Mononuclear cell (primary cell): ENCODE results near the gene MRTFA. TPM values are rescaled to one million over a fixed set of nuclear protein-coding genes. Genes with fewer than 3 reads are reported as not detected.
"Not testable (repeated sequence)": the region's sequence is repeated elsewhere in the genome, so short reads cannot be mapped to it uniquely, and the experiment has no call there.

Source experiments
- H3K27me3 ChIP-seq: 2 replicates; pipeline ENCODE4 v1.6.0; 2011; ENCODE audit warnings: low read length, control low read depth; ENCODE audit not compliant: insufficient read depth
- H3K4me1 ChIP-seq: 2 replicates; pipeline ENCODE4 v1.5.1; 2011; ENCODE audit warnings: mild to moderate bottlenecking, low read length, control low read depth; ENCODE audit not compliant: insufficient read depth
- H3K4me3 ChIP-seq: 2 replicates; pipeline ENCODE4 v1.5.1; 2011; ENCODE audit warnings: mild to moderate bottlenecking, low read length, moderate library complexity
- H3K9me3 ChIP-seq: 2 replicates; pipeline ENCODE4 v1.5.1; 2011; ENCODE audit warnings: low read depth, mild to moderate bottlenecking, control low read depth, low read length
- total RNA-seq: library from RNA; depleted of rRNA; stranded (reverse); fragments of >200 nt; gene quantifications from one replicate; pipeline ENCODE4 v1.2.3, GENCODE V29; 2012

MRTFA gene
- total RNA-seq, 1 donor, result 40.6 TPM

- Histone ChIP-seq H3K4me1 (peaks cover 4% of the 10 kb centered on the region), H3K27me3 (no peaks in the 10 kb centered on the region), H3K9me3 (no peaks in the 10 kb centered on the region), H3K4me3 (no peak overlapping the region)
Measured at GRCh38 chr22:40582063-40582462, 54.5 kb downstream of the MRTFA start.

- H3K4me3 ChIP-seq, result no peak overlapping the region
- H3K27me3 ChIP-seq, result no peaks in the 10 kb centered on the region
- H3K9me3 ChIP-seq, result no peaks in the 10 kb centered on the region
- H3K4me1 ChIP-seq, result peaks cover 4% of the 10 kb centered on the region
Measured at GRCh38 chr22:40580631-40581030, 55.9 kb downstream of the MRTFA start.

- Histone ChIP-seq H3K4me3 (no peak overlapping the region), H3K4me1 (peaks cover 10% of the 10 kb centered on the region), H3K9me3 (no peaks in the 10 kb centered on the region), H3K27me3 (no peaks in the 10 kb centered on the region)
Measured at GRCh38 chr22:40578171-40578570, 58.3 kb downstream of the MRTFA start.

DNA sequence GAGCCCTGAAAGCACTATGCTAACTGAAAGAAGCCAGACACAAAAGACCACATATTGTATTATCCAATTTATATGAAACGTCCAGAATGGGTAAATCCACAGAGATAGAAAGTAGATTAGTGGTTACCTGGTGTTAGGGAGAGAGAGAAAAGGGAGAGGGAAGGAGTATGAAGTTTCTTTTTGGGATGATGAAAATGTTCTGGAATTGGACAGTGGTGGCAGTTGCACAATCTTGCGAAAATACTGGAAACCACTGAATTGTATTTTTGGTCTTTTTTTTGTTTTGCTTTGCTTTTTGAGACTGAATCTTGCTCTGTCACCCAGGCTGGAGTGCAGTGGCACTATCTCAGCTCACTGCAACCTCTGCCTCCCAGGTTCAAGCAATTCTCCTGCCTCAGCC lies 63.5 kb downstream of the MRTFA start:
- no peak overlapping the region for H3K4me3 ChIP-seq
- no peaks in the 10 kb centered on the region for H3K27me3 ChIP-seq
- H3K9me3 ChIP-seq, result no peaks in the 10 kb centered on the region
- H3K4me1 ChIP-seq, result peaks cover 8% of the 10 kb centered on the region

DNA sequence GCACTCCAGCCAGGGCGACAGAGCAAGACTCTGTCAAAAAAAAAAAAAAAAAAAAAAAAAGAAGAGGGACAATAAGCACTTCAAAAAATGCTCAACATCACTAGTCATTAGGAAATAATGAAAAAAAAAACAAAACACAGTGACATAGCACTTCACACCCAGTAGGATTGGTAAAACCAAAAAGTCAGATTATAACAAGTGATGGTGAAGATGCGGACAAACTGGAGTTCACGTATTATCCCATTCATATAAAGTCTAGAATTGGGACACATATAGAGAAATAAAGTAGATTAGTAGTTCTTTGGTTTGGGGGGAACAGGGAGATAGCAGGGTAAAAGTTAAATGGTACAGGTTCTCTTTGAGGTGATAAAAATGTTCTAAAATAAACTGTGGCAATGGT lies 64.6 kb downstream of the MRTFA start:
- no peaks in the 10 kb centered on the region for H3K9me3 ChIP-seq
- peaks cover 8% of the 10 kb centered on the region for H3K4me1 ChIP-seq
- H3K27me3 ChIP-seq, result no peaks in the 10 kb centered on the region
- H3K4me3 ChIP-seq, result no peak overlapping the region

DNA sequence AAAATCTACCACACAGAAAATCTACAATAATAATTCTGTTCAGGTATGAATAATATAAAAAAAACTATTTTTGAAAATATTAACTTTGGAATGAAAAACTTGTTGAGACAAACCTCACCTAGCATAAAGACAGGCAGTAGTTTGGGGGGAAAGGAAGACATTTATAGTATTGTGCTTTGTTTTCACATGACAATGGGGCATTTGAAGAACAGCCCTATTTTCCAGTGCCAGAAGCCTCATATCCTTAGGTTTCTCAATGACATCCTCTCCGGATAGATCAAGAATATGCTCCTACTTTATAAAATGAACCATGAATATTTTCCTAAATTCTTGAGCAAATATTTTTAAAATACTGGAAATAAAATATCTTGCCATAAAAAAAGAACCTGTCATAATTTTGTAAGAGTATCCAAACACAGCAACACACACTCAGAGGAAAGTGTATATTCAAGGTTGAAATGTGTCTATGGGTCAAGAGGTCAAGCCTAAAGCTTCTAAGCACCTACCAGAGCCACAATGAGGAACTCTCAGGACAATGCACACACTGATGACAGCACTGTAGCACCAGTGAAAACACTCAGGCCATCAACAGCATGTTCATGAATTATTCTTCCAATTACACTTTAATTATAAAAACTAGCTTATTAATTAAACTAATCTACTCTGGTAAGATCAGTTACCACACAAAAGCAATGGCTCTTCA lies 68.7 kb downstream of the MRTFA start:
- no peaks in the 10 kb centered on the region for H3K4me1 ChIP-seq
- no peaks in the 10 kb centered on the region for H3K9me3 ChIP-seq
- no peaks in the 10 kb centered on the region for H3K27me3 ChIP-seq
- H3K4me3 ChIP-seq, result no peak overlapping the region

DNA sequence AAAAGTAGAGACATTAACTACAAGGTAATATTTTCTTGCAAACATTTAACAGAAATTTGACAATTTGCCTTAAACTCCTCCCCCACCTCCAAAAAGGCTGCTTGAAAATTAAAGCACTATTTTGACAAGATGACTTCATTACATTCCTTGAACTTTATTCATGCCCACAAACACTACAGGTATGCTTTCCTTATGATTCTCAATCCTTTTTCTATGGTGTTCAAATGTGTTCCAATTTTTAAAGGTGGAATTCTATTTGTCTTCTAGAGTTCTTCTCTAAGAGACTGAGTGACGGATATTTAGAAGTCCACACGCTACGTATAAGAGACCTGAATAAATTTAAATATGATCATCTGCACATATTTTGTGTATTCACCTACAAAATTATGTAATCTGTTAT lies 69.4 kb downstream of the MRTFA start:
- H3K9me3 ChIP-seq, result no peaks in the 10 kb centered on the region
- no peak overlapping the region for H3K4me3 ChIP-seq
- no peaks in the 10 kb centered on the region for H3K4me1 ChIP-seq
- H3K27me3 ChIP-seq, result no peaks in the 10 kb centered on the region

DNA sequence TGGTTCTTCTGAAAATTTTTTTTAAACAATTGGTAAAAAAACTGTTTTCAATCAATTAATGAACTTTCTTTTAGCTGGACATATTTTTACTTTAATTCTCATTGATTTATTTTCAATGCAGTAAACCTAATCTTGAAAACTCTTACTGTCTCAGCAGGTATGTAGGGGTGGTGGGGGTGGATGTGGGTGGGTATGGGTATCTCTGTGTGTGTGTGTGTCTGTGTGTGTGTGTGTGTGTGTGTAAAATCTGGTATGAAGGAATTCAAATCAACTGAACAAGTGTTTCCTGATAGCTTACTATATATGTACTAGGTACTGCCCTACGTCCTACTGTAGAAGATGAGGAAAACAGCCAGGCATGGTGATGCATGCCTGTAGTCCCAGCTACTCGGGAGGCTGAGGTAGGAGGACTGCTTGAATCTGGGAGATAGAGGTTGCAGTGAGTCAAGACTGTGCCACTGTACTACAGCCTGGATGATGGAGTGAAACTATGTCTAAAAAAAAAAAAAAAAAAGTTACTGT lies 75.5 kb downstream of the MRTFA start:
- Histone ChIP-seq H3K4me3 (no peak overlapping the region), H3K9me3 (no peaks in the 10 kb centered on the region), H3K27me3 (no peaks in the 10 kb centered on the region), H3K4me1 (no peaks in the 10 kb centered on the region)

DNA sequence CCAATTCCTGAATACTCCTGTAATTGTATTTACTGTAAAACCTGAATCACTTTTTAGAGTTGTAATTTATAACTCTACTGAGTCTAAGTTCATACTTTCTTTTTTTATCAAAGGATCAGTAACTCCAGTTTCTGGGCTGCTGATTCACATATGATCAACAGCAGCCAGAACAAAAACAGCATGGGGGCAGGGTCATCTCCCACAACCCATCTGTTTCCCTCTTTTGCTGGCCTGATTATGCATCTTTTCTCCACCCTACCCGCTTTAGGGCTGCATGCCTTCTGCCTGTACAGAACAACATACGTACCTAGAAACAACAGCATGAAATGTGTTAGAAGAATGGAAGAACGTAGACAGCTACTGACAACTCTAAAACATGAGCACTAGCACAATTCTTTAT lies 76.0 kb downstream of the MRTFA start:
- no peak overlapping the region for H3K4me3 ChIP-seq
- no peaks in the 10 kb centered on the region for H3K27me3 ChIP-seq
- H3K4me1 ChIP-seq, result no peaks in the 10 kb centered on the region
- no peaks in the 10 kb centered on the region for H3K9me3 ChIP-seq

DNA sequence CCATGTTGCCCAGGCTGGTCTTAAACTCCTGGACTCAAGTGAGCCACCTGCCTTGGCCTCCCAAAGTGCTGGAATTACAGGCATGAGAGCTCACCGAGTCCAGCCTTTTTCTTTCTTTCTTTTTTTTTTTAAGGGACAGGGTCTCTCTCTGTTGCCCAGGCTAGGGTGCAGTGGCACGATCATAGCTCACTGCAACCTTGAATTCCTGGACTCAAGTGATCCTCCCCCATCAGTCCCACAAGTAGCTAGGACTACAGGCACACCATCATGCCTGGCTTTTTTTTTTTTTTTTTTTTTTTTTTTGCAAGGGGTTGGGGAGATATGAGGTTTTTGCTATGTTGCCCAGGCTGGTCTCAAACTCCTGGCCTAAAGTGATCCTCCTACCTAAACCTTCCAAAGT lies 78.5 kb downstream of the MRTFA start:
- H3K9me3 ChIP-seq, result no peaks in the 10 kb centered on the region
- H3K4me3 ChIP-seq, result no peak overlapping the region
- no peaks in the 10 kb centered on the region for H3K27me3 ChIP-seq
- H3K4me1 ChIP-seq, result no peaks in the 10 kb centered on the region

- no peak overlapping the region for H3K4me3 ChIP-seq
- H3K4me1 ChIP-seq, result no peaks in the 10 kb centered on the region
- H3K27me3 ChIP-seq, result no peaks in the 10 kb centered on the region
- H3K9me3 ChIP-seq, result no peaks in the 10 kb centered on the region
Measured at GRCh38 chr22:40556641-40557040, 79.9 kb downstream of the MRTFA start.

- H3K4me3 ChIP-seq, H3K4me1 ChIP-seq, H3K9me3 ChIP-seq, H3K27me3 ChIP-seq: not testable (repeated sequence)
Measured at GRCh38 chr22:40554023-40554422, 82.5 kb downstream of the MRTFA start.

DNA sequence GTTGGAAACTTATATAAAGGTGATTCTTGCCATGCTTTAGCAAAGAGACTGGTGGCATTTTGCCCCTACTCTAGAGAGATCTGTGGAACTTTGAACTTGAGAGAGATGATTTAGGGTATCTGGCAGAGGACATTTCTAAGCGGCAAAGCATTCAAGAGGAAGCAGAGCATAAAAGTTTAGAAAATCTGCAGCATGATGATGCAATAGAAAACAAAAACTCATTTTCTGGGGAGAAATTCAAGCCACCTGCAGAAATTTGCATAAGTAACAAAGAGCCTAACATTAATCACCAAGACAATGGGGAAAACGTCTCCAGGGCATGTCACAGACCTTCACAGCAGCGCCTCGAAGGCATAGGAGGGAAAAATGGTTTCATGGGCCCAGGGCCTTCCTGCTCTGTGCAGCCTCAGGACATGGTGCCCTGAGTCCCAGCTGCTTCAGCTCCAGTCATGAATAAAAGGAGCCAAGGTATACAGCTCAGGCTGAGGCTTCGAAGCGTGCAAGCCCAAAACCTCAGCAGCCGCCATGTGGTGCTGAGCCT lies 83.4 kb downstream of the MRTFA start:
- Histone ChIP-seq H3K27me3 (no peaks in the 10 kb centered on the region), H3K4me1 (no peaks in the 10 kb centered on the region), H3K4me3 (no peak overlapping the region), H3K9me3 (no peaks in the 10 kb centered on the region)

GRCh38 chr22:40552070-40552469 lies 84.4 kb downstream of the MRTFA start:
- Histone ChIP-seq H3K4me3 (no peak overlapping the region), H3K4me1 (no peaks in the 10 kb centered on the region), H3K9me3 (no peaks in the 10 kb centered on the region), H3K27me3 (no peaks in the 10 kb centered on the region)

DNA sequence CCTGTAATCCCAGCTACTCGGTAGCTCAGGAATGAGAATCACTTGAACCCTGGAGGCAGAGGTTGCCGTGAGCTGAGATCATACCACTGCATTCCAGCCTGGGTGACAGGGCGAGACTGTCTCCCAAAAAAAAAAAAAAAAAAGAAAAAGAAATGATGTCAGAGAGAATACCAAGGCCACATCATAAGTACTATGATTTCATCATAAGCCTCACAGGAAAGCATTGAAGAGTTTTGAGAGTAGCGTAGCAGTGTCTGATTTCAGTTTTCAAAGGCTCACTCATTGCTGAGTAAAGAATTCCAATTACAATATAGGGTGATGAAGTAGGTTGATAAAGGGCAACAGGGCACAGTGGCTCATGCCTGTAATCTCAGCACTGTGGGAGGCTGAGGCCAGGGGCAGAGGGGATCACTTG lies 88.8 kb downstream of the MRTFA start:
- Histone ChIP-seq H3K4me1 (no peaks in the 10 kb centered on the region), H3K9me3 (no peaks in the 10 kb centered on the region), H3K27me3 (no peaks in the 10 kb centered on the region), H3K4me3 (no peak overlapping the region)

DNA sequence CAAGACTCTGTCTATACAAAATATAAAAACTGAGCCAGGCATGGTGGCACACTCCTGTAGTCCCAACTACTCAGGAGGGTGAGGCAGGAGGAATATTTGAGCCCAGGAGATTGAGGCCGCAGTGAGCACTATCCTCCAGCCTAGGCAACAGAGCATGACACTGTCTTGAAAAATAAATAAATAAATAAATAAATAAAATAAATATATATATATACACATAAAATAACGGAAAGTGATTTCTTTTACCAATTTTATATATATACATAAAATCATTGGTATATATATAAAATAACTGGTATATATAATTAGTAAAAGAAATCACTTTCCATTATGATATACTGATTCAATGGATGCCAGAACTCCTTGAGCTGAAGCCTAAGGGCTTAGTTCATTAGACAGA lies 91.8 kb downstream of the MRTFA start:
- no peaks in the 10 kb centered on the region for H3K9me3 ChIP-seq
- H3K27me3 ChIP-seq, result no peaks in the 10 kb centered on the region
- no peaks in the 10 kb centered on the region for H3K4me1 ChIP-seq
- no peak overlapping the region for H3K4me3 ChIP-seq
